HepG2 (cell line): ENCODE results near the gene TMC8. TPM values are rescaled to one million over a fixed set of nuclear protein-coding genes. Genes with fewer than 3 reads are reported as not detected.

Experiments
- ADNP ChIP-seq: sonication (generic); formaldehyde crosslinking; IDR thresholded peaks from 2 replicates; pipeline ENCODE4 v1.4.0; 2020; ENCODE audit warnings: missing genetic modification reagents
- BCL6 ChIP-seq: IDR thresholded peaks from 2 replicates; pipeline ENCODE4 v1.6.1; 2016; ENCODE audit warnings: missing genetic modification reagents, missing compliant biosample characterization
- CAMTA2 ChIP-seq: sonication (generic); formaldehyde crosslinking; IDR thresholded peaks from 2 replicates; pipeline ENCODE4 v1.4.0; 2020; ENCODE audit warnings: mild to moderate bottlenecking, missing genetic modification reagents, borderline replicate concordance
- DR1 ChIP-seq: sonication (generic); formaldehyde crosslinking; IDR thresholded peaks from 2 replicates; pipeline ENCODE4 v1.8.0; 2021; ENCODE audit warnings: mild to moderate bottlenecking, missing genetic modification reagents, inconsistent platforms
- HNRNPK ChIP-seq: fragments of 200-400 bp; formaldehyde crosslinking; IDR thresholded peaks from 2 replicates; pipeline ENCODE4 v1.6.1; 2018; ENCODE audit warnings: low read length, low read depth, moderate library complexity, mild to moderate bottlenecking; ENCODE audit not compliant: poor library complexity, severe bottlenecking
- ISX ChIP-seq: sonication (generic); formaldehyde crosslinking; conservative IDR thresholded peaks from 2 replicates; pipeline ENCODE4 v1.5.0; 2020; ENCODE audit warnings: missing genetic modification reagents
- MED13 ChIP-seq: sonication (generic); formaldehyde crosslinking; IDR thresholded peaks from 2 replicates; pipeline ENCODE4 v1.5.0; 2020; ENCODE audit warnings: missing genetic modification reagents
- MEIS1 ChIP-seq: sonication (generic); formaldehyde crosslinking; IDR thresholded peaks from 2 replicates; pipeline ENCODE4 v1.9.0; 2021; ENCODE audit warnings: mild to moderate bottlenecking, missing genetic modification reagents, moderate library complexity, borderline replicate concordance
- NFYB ChIP-seq: sonication (generic); formaldehyde crosslinking; IDR thresholded peaks from 2 replicates; pipeline ENCODE4 v1.4.0; 2020; ENCODE audit warnings: missing genetic modification reagents
- RBM22 ChIP-seq: fragments of 200-400 bp; formaldehyde crosslinking; optimal IDR thresholded peaks from 2 replicates; pipeline ENCODE3; 2017; ENCODE audit warnings: mild to moderate bottlenecking, low read length, moderate library complexity
- RBM39 ChIP-seq: fragments of 200-400 bp; formaldehyde crosslinking; IDR thresholded peaks from one replicate; pipeline ENCODE4 v1.6.1; 2018; ENCODE audit warnings: antibody characterized with exemption, mild to moderate bottlenecking, low read depth, low read length; ENCODE audit not compliant: poor library complexity, severe bottlenecking
- SIN3B ChIP-seq: fragments of 150-350 bp; IDR thresholded peaks from 2 replicates; pipeline ENCODE4 v1.6.1; 2014; ENCODE audit warnings: low read length
- ZBTB7B ChIP-seq: sonication (generic); formaldehyde crosslinking; IDR thresholded peaks from 2 replicates; pipeline ENCODE4 v1.4.0; 2020; ENCODE audit warnings: missing genetic modification reagents
- ZNF12 ChIP-seq: sonication (generic); formaldehyde crosslinking; IDR thresholded peaks from 2 replicates; pipeline ENCODE4 v1.5.0; 2020; ENCODE audit warnings: missing genetic modification reagents
- ZNF326 ChIP-seq: sonication (generic); formaldehyde crosslinking; IDR thresholded peaks from 2 replicates; pipeline ENCODE4 v1.4.0; 2020; ENCODE audit warnings: missing genetic modification reagents, borderline replicate concordance
- ZNF446 ChIP-seq: sonication (generic); formaldehyde crosslinking; IDR thresholded peaks from 2 replicates; pipeline ENCODE4 v1.5.0; 2020; ENCODE audit warnings: mild to moderate bottlenecking, missing genetic modification reagents
- ZNF460 ChIP-seq: sonication (generic); formaldehyde crosslinking; IDR thresholded peaks from 2 replicates; pipeline ENCODE4 v1.5.1; 2020; ENCODE audit warnings: missing genetic modification reagents, mild to moderate bottlenecking, borderline replicate concordance
- ZNF598 ChIP-seq: sonication (generic); formaldehyde crosslinking; IDR thresholded peaks from 2 replicates; pipeline ENCODE4 v1.5.1; 2020; ENCODE audit warnings: mild to moderate bottlenecking, missing genetic modification reagents, borderline replicate concordance
- ZNF724P ChIP-seq: sonication (generic); formaldehyde crosslinking; IDR thresholded peaks from 2 replicates; pipeline ENCODE4 v1.8.0; 2022; ENCODE audit warnings: missing genetic modification reagents, borderline replicate concordance
- ZNF891 ChIP-seq: sonication (generic); formaldehyde crosslinking; IDR thresholded peaks from 2 replicates; pipeline ENCODE4 v1.5.0; 2020; ENCODE audit warnings: mild to moderate bottlenecking, missing genetic modification reagents
- ZSCAN21 ChIP-seq: sonication (generic); formaldehyde crosslinking; IDR thresholded peaks from 2 replicates; pipeline ENCODE4 v1.8.0; 2022; ENCODE audit warnings: mild to moderate bottlenecking, missing genetic modification reagents, moderate library complexity, borderline replicate concordance
- polyA plus RNA-seq, 8 experiments: library from polyadenylated mRNA; depleted of rRNA in 3 of 8; stranded (reverse) in 7 of 8; unstranded in 1 of 8; fragments of >200 nt; fragmentation: Illumina TruSeq in 4 of 8; extraction: Trizol in 4 of 8; gene quantifications; 2 replicates each; pipeline versions ENCODE4 v1.2.1 to v1.2.3, GENCODE V29; 2011 to 2016; ENCODE audit warnings: low read depth in 4 of 8, missing spikeins in 1 of 8, mixed read lengths in 1 of 8; ENCODE audit not compliant: insufficient read depth in 1 of 8
- total RNA-seq, 5 experiments: library from RNA; depleted of rRNA; stranded (reverse); fragments of >200 nt; fragmentation: Illumina TruSeq; extraction: Trizol; gene quantifications; 2 replicates each; pipeline ENCODE4 v1.2.3, GENCODE V29; 2016; ENCODE audit warnings: low read depth in 1 of 5
- TF ChIP-seq, protein P1 (sequence below): sonication (generic); formaldehyde crosslinking; IDR thresholded peaks from 2 replicates; pipeline ENCODE4 v1.4.0; 2020; ENCODE audit warnings: missing genetic modification reagents
- TF ChIP-seq, protein P2 (sequence below): sonication (generic); formaldehyde crosslinking; IDR thresholded peaks from 2 replicates; pipeline ENCODE4 v1.4.0; 2020; ENCODE audit warnings: missing genetic modification reagents
- TF ChIP-seq, protein P3 (sequence below): sonication (generic); formaldehyde crosslinking; IDR thresholded peaks from 2 replicates; pipeline ENCODE4 v1.8.1; 2022; ENCODE audit warnings: mild to moderate bottlenecking, missing genetic modification reagents
- TF ChIP-seq, protein P4 (sequence below): sonication (generic); formaldehyde crosslinking; IDR thresholded peaks from 2 replicates; pipeline ENCODE4 v1.4.0; 2020; ENCODE audit warnings: mild to moderate bottlenecking, missing genetic modification reagents
- TF ChIP-seq, protein P5 (sequence below): sonication (generic); IDR thresholded peaks from 2 replicates; pipeline ENCODE4 v1.6.1; 2016; ENCODE audit warnings: low read depth, borderline replicate concordance

The TMC8 gene
- total and polyA plus RNA-seq, 2 of the 13 experiments (the other 11 are each of a cell fraction or from before 2014, with no cell fraction given), result 0.53 to 7.8 TPM

DNA sequence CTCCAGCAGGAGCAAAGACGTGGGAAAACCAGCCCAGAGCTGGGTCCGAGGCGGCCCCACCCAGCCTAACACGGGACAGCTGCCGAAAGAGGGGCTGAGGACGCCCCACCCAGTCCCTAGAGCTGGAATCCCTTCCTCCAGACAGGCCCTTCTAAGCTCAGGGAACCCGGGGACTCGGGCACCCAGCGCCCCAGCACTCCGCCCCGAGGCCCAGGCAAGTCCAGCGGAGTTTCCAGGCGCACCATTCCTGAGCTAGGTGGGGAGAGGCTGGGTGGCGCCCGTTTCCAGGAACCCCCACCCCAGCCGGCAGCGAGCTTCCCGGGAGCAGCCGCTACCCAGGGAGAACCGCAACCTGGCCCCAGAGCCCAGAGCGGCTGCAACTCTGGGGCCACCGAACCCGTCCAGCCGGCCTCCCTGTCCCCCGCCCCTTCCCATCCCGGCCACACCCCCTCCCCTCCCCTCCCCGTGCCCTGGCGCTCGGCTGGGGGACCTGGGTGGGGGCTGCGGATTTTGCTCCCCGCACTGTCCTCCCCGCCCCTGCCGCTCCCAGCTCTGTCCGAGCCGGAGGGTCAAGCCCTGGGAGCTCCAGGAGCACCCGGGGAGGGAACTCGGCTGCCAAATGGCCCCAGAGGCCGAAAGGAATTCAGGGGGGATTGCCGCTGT, 2.6 kb upstream of the TMC8 start (continued):
- TF ChIP-seq ZSCAN21 (CRISPR knock-in tag) (no peak), CAMTA2 (CRISPR knock-in tag) (no peak), ZNF446 (CRISPR knock-in tag) (peak; percentile 73; the same call in 1 of the 2 replicates), ZNF460 (CRISPR knock-in tag) (no peak), MED13 (CRISPR knock-in tag) (no peak), ZNF598 (CRISPR knock-in tag) (no peak), ZNF326 (CRISPR knock-in tag) (no peak), MEIS1 (peak; percentile 24; the same call in 1 of the 2 replicates), ZNF12 (CRISPR knock-in tag) (no peak), NFYB (CRISPR knock-in tag) (no peak), RBM39 (no peak), ZNF891 (no peak), ZBTB7B (CRISPR knock-in tag) (no peak), RBM22 (no peak), BCL6 (CRISPR knock-in tag) (peak; percentile 6; the same call in 1 of the 2 replicates), HNRNPK (peak; percentile 95), ZNF724P (CRISPR knock-in tag) (no peak), SIN3B (no peak), DR1 (no peak), ISX (no peak), ADNP (no peak)
- TF ChIP-seq, protein P1, sequence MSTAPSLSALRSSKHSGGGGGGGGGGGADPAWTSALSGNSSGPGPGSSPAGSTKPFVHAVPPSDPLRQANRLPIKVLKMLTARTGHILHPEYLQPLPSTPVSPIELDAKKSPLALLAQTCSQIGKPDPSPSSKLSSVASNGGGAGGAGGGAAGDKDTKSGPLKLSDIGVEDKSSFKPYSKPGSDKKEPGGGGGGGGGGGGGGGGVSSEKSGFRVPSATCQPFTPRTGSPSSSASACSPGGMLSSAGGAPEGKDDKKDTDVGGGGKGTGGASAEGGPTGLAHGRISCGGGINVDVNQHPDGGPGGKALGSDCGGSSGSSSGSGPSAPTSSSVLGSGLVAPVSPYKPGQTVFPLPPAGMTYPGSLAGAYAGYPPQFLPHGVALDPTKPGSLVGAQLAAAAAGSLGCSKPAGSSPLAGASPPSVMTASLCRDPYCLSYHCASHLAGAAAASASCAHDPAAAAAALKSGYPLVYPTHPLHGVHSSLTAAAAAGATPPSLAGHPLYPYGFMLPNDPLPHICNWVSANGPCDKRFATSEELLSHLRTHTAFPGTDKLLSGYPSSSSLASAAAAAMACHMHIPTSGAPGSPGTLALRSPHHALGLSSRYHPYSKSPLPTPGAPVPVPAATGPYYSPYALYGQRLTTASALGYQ (CRISPR knock-in tag), result no peak
- TF ChIP-seq, protein P2, sequence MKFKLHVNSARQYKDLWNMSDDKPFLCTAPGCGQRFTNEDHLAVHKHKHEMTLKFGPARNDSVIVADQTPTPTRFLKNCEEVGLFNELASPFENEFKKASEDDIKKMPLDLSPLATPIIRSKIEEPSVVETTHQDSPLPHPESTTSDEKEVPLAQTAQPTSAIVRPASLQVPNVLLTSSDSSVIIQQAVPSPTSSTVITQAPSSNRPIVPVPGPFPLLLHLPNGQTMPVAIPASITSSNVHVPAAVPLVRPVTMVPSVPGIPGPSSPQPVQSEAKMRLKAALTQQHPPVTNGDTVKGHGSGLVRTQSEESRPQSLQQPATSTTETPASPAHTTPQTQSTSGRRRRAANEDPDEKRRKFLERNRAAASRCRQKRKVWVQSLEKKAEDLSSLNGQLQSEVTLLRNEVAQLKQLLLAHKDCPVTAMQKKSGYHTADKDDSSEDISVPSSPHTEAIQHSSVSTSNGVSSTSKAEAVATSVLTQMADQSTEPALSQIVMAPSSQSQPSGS (CRISPR knock-in tag), result no peak
- TF ChIP-seq, protein P3, sequence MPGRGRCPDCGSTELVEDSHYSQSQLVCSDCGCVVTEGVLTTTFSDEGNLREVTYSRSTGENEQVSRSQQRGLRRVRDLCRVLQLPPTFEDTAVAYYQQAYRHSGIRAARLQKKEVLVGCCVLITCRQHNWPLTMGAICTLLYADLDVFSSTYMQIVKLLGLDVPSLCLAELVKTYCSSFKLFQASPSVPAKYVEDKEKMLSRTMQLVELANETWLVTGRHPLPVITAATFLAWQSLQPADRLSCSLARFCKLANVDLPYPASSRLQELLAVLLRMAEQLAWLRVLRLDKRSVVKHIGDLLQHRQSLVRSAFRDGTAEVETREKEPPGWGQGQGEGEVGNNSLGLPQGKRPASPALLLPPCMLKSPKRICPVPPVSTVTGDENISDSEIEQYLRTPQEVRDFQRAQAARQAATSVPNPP, result no peak
- TF ChIP-seq, protein P4, sequence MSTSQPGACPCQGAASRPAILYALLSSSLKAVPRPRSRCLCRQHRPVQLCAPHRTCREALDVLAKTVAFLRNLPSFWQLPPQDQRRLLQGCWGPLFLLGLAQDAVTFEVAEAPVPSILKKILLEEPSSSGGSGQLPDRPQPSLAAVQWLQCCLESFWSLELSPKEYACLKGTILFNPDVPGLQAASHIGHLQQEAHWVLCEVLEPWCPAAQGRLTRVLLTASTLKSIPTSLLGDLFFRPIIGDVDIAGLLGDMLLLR (CRISPR knock-in tag), result peak; percentile 16
- TF ChIP-seq, protein P5, sequence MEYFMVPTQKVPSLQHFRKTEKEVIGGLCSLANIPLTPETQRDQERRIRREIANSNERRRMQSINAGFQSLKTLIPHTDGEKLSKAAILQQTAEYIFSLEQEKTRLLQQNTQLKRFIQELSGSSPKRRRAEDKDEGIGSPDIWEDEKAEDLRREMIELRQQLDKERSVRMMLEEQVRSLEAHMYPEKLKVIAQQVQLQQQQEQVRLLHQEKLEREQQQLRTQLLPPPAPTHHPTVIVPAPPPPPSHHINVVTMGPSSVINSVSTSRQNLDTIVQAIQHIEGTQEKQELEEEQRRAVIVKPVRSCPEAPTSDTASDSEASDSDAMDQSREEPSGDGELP, result no peak
